Endothelial cell of umbilical vein (primary cell): ENCODE measurements around the gene CRYBG2.

ENCODE experiments used
- EZH2 ChIP-seq: IDR thresholded peaks from 2 replicates; pipeline ENCODE4 v1.6.1; 2012; ENCODE audit warnings: borderline replicate concordance, low read depth, mild to moderate bottlenecking, moderate library complexity, low read length, inconsistent platforms; ENCODE audit not compliant: severe bottlenecking
- FOS ChIP-seq: IDR thresholded peaks from 2 replicates; pipeline ENCODE4 v1.6.1; 2011; ENCODE audit warnings: mild to moderate bottlenecking, low read length, moderate library complexity, borderline replicate concordance; ENCODE audit not compliant: insufficient read depth
- GATA2 ChIP-seq: IDR thresholded peaks from 2 replicates; pipeline ENCODE4 v1.7.0; 2011; ENCODE audit warnings: low read depth, mild to moderate bottlenecking, moderate library complexity, mixed read lengths, low read length; ENCODE audit not compliant: insufficient read length, insufficient read depth
- MYC ChIP-seq: IDR thresholded peaks from one replicate; pipeline ENCODE4 v1.6.1; 2011; ENCODE audit warnings: mild to moderate bottlenecking, low read depth, low read length
- POLR2A ChIP-seq: IDR thresholded peaks from 2 replicates; pipeline ENCODE4 v1.6.1; 2012; ENCODE audit warnings: low read depth, mild to moderate bottlenecking, control low read depth, low read length
- POLR2AphosphoS5 ChIP-seq: IDR thresholded peaks from 2 replicates; pipeline ENCODE4 v1.6.1; 2012; ENCODE audit warnings: low read depth, mild to moderate bottlenecking, control low read depth, low read length, moderate library complexity; ENCODE audit not compliant: insufficient read depth
- TF ChIP-seq, protein P1 (sequence below): IDR thresholded peaks from 2 replicates; pipeline ENCODE4 v1.6.1; 2011; ENCODE audit not compliant: insufficient read depth, insufficient read length
- TF ChIP-seq, protein P2 (sequence below), 2 donors: IDR thresholded peaks; 1 replicate in 1 of 2; 2 replicates in 1 of 2; pipeline ENCODE4 v1.5.1; 2011; ENCODE audit warnings: low read length in 2 of 2, mild to moderate bottlenecking in 2 of 2, moderate library complexity in 2 of 2, control low read depth in 1 of 2, inconsistent platforms in 1 of 2, low read depth in 1 of 2; ENCODE audit not compliant: insufficient read depth in 1 of 2; ENCODE audit errors: extremely low read depth in 1 of 2

DNA sequence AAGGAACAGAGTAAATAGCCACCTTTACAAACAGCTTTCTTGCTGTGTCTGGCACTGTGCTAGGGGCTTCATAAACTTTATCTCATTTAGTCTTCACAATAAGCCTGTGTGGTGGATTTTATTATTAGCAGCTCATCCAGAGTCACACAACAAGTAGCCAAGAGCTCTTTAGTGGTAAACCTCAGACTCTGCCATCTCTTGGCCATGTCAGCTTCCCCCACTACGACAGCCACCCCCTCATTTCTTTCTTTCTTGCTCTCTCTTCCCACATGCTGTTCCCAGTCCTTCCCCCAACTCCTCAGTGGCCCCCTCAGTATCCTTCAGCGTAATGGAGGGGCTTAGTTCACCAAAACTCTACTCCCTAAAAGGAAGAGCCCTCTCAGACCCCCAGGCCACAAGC lies 19.9 kb upstream of the CRYBG2 start:
- TF ChIP-seq, protein P1, sequence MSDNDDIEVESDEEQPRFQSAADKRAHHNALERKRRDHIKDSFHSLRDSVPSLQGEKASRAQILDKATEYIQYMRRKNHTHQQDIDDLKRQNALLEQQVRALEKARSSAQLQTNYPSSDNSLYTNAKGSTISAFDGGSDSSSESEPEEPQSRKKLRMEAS = no peak
- TF ChIP-seq, protein P2, sequence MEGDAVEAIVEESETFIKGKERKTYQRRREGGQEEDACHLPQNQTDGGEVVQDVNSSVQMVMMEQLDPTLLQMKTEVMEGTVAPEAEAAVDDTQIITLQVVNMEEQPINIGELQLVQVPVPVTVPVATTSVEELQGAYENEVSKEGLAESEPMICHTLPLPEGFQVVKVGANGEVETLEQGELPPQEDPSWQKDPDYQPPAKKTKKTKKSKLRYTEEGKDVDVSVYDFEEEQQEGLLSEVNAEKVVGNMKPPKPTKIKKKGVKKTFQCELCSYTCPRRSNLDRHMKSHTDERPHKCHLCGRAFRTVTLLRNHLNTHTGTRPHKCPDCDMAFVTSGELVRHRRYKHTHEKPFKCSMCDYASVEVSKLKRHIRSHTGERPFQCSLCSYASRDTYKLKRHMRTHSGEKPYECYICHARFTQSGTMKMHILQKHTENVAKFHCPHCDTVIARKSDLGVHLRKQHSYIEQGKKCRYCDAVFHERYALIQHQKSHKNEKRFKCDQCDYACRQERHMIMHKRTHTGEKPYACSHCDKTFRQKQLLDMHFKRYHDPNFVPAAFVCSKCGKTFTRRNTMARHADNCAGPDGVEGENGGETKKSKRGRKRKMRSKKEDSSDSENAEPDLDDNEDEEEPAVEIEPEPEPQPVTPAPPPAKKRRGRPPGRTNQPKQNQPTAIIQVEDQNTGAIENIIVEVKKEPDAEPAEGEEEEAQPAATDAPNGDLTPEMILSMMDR (IDR thresholded peaks at IDR 0.05; ENCODE audit: extremely low read depth in 1 of 2, insufficient read depth in 1 of 2, low read depth in 1 of 2, low read length in 2 of 2) = no peak
- no peak for TF ChIP-seq POLR2AphosphoS5
- no peak for TF ChIP-seq POLR2A
- TF ChIP-seq EZH2 = no peak
- no peak for TF ChIP-seq GATA2
- no peak for TF ChIP-seq MYC
- TF ChIP-seq FOS = no peak
